GM10847 (cell line): Measurements from ENCODE around the gene SEMA3B.

Experiments used
- POLR2A ChIP-seq: IDR thresholded peaks from 2 replicates; pipeline ENCODE4 v1.6.1; 2011; ENCODE audit not compliant: insufficient read length; ENCODE audit errors: extremely low read depth

SEMA3B gene

DNA sequence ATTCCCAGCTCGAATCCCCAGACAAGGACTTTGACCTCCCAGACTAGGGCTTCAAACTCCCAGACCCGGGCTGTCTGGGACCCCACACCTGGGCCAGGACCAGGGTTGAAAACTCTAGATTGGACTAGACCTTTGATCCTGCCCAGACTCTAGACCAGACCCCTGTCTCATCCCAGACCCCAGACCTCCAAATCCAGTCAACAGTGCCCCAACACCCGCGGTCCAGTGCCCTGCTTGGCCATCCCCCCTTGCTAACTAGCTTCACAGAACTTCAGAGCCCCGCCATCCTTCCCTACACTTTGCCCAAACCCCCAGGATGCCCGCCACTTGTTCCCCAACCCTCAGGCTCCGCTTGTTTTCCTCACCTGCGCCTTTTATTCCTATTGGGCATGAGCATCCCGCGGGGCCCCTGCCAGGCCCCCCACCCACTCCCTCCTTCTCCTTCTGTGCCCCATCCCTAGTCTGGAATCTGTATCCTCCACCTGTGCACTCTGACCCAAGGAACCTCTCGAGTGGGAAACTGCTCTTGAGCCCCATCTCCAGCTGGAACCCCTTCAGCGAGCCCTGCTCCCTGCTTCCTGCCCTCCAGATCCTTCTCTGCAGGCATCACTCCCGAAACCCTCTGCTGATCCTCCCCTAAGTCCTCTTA lies 32.3 kb upstream of the SEMA3B start:
- TF ChIP-seq POLR2A = no peak

DNA sequence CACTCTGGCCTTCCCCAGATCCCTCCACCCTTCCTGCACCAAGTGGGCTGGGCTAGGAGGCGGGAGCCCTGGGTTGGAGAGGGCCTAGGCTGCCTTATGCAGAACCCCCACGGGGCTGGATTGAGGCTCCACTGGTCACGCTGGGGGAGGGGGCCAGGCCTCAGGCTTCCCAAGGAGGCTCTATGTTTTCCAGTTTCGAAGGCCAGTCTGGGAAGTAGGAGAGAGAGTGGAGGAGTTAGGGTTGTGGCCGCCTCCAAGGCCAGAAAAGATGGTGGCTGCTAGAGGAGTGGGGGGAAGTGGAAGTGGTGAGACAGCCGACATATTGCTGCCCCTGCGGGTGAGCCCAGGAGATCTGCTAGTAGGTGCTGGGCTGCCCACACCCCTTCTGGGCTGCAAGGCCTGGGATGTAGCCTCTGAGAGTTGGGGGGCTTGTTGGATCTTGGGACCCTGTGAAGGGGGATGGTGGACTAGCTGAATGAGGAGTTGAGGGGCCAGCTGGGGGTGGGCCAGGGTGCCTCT lies 31.8 kb upstream of the SEMA3B start:
- no peak for TF ChIP-seq POLR2A

DNA sequence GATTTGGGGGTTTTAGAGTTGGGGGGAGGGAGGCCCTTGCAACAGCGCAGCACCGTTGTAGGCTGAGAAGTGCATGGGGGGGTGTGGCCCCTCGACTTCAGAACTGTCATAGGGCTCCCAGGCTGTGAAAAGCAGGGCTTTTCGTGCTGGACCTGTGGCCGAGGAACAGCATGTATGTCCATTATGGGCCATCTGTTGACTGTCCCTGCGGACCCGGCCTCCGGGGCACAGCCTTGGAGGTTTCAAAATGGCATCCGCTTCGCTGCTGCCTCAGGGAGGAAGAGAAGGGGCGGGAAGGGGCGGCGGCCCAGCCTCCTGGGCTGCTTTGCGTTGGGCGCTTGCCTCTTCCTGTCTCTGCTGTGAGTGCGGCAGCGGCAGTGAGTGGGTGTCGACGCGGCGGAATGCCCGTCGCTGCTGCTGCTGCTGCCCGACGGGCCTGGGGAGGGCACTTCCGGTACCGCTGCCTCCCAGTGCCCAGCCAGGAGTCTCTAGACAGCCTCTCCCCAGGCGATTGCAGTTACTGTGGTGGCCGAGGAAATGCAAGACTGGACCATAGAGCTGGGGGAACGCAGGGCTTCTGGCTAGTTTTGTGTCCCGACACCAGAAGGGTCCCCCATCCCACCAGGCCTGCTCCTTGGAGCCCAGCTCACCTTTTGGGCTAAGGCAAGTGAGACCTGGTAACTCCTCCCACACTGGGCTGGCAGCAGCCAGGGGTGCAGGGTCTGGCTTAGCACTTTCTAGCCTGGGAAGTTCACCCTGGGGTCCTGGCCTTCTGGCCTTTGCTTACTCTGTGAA lies 31.0 kb upstream of the SEMA3B start:
- TF ChIP-seq POLR2A = peak; percentile 54

DNA sequence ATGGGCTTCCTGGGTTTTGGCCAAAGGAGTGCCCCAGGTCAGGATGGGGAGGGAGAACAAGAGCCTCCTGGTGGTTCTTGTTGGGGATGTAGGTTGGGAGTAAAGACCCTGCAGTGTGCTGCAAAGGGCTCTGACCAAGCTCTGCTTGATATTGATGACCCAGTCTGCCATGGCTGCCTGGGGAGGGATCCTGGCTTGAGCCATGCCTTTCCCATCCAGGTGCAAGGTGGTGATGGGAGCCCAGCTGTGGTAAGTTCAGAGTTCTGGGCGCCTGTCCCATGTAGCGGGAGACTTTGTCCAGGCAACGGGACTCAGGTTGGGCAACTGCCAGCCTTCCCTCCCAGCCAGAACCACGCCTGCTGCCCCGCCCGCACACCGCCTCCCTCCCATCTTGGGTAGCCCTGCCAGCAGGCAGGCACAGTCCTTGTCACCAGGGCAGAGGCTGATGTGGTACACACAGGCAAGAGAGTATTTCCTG lies 30.4 kb upstream of the SEMA3B start:
- no peak for TF ChIP-seq POLR2A

DNA sequence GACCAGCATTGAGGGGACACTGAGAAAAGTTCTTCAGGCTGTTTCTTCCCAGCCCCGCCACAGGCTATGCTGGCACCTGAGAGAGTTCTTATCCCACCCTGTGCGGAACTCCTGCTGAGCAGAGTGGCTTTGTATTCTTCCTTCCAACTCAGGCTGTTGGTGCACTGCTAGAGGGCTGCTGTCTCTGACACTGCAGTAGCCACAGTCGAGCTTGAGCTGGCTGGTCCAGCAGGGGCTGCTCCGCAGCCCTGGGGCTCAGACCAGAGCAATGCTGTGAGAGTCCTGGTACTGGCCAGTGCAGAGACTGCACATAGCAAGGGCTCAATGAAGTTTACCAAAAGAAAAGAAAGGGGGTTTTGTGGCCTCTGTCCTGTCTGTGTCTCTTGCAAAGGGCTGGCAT lies 29.3 kb upstream of the SEMA3B start:
- no peak for TF ChIP-seq POLR2A

DNA sequence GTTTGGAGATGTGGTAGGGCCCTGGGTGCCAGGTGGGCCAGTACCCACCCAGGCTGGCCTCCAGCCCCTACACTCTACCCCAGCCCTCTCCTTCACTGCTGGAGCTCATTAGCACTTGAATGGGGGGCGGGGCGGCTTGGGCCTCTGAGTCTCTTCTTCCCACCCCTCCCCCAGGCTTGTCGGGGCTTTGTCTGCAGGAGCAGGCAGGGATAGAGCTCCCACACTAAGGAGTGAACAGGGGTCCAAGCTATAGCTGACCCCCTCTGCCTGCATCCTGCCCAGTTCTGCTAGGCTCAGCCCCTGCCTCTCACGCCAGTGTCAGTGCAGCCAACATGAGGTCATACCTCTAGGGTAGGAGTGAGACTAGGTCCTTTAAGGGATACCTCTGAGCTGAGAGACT lies 27.8 kb upstream of the SEMA3B start:
- TF ChIP-seq POLR2A = no peak

DNA sequence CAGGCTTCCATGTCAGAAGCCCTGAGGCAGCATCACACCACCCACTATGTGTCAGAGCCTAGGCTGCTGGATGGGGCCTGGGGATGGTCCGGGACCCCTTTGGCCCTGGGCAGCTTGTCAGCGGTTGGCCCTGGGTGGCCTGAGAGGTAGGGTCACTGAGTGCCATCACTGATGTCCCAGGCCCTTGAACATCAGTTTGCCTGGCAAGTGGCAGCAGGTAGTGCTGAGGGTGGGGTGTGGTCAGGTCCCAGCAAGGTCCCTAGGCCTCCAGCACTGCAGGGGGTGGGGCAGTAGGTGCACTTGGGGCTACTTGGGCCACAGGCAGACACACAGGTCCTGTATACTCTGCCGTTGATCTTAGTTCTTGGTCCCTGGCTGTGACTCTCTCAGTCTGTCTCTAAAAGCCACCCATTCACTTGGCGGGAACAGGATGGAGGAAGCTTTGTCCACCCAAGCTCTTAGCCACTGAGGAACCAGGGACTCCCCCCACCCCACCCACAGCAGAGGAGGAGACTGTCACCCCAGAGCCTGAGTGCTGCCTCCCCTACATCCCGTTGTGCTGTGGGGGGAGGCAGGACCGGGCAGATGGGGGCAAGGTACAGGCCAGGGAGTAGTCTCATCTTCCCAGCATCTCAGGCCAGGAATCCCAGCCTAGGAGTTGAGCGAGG lies 27.1 kb upstream of the SEMA3B start:
- TF ChIP-seq POLR2A = no peak

DNA sequence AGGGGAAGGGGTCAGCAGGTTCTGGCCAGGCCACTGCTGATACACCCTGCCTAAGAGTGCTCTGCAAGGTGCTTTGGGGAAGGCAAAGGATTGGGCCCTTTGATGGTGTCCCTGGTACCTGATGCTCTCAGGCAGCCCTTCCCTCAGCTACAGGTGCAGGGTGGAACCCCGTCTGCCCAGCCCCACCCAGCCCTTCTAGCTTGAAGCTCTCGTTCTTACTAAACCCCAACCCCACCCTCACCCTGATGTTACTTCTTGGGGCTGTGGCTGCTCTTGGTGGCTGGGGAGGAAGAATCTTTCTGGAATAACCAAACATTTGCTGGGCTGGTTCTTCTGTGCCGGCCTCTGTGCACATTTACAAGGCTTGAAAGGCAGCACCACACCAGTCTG lies 26.6 kb upstream of the SEMA3B start:
- TF ChIP-seq POLR2A = no peak

DNA sequence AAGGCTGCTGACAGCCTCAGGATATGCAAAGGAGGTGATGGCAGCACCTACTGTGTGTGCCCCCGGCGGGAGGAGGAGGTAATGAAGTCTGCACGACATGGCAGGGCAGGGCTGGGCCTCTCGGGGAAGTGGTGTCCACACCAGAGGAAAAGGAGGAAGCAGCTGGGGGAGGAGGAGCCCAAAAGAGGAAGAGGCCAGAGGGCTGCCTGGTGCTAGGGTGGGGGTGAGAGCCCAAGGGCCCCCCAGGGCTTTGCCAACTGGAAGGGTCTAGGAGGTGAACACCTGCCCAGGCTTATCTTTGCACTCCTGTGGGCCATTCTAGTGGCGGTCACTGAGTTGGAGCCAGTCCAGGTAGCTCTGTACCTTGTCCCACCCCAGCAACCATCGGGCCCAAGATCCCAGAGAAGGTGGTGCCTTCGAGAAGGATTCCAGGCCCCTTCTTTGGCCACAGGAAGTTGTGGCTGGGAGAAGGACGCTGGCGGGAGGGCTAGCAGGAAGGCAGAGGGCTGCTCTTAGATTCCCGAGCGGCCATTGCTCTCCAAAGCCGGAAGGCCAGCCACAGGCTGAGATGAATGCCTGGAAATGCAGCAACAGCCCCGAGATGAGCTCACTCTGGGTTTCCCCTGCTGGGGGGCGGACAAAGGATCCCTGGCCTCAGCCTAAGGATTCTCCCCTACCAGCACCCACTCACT lies 25.9 kb upstream of the SEMA3B start:
- TF ChIP-seq POLR2A = no peak

DNA sequence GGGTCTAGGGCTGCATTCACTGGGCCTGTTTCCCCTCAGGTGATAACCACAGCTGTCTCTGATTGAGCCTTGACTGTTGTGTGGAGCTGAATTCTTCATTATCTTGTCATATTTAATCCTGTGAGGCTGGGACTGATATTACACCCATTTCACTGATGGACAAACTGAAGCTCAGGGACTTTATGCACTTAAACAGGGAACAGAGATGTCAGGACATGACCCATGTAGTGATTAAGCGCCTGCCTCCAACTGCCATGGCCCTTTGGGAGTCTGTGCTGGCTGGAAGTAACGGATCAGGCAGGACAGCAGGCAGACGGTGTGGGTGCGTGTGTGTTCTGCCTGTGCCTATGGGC lies 25.4 kb upstream of the SEMA3B start:
- TF ChIP-seq POLR2A = no peak

DNA sequence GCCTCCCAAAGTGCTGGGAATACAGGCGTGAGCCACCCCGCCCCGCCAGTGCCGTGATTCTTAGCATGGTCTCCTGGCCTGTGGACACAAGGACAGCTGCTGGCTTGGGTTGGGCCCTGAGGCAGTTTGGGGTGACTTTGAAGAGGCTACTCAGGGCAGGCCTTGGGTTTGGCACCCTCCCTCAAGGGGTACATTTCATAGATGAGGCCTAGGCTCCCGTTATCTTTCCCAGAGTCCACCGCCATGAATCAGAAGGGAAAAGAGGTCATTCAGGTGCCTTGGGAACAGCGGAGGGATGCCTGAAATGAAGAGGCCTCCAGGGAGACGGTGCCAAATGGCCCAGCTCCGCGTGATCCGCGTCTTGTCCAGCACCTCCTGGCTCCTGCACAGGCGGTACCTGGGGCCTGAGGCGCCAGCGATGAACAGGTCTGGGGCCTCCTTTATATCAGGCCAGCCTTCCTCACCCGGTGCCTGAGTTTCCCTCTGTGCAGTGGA lies 23.6 kb upstream of the SEMA3B start:
- TF ChIP-seq POLR2A = no peak

DNA sequence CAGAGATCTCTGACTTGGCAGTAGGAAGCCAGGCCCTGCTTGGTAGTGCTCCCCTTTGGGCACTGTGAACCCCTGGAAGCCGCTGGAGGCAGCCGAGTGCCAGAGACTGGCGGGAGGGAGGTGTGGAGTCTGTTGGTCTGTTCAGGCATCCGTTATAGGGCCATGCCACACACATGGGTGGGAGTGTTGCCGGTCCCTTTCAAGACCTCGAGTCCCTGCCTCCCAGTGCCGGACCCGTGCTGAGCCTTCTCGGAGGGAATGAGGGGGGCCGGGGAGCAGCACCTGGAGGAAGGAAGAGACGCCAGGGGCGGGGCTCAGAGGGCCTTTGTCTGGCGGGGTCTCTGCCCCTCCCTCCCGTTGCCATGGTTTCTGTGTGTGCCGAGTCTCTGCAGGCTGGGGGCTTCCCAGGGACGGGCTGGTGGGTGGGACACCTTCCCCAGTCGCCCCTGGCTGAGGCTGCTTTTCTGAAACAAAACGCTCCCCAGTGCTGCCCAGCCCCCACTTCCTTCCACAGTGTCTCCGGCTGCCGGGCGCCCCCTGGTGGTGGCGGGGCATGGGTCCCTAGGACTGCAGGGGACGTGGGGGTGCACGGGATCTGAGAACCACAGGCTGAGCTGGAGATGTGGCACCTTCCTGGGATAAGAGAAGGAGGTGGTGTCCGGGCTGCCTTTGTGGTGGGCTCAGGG lies 23.0 kb upstream of the SEMA3B start:
- no peak for TF ChIP-seq POLR2A

DNA sequence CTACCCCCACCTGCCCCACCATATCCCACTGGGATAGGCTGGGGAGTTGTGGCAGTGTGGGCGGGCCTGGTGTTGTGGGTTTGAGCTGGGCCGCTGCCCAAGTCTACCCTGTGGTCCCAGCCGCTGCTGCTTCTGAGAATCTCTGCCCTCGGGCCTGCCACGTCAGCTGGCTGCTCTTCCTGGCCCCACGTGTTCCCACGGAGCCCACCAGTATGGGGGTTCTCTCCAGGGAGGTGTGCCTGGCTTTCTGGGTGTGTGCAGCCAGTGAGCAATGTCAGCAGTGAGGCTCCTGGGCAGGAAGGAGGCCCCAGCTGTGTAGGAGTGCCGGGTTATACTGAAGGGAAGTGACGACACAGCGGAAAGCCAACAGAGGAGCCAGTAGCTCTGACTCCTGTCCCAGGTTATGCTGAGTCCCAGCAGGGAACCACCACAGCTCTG lies 22.4 kb upstream of the SEMA3B start:
- no peak for TF ChIP-seq POLR2A

DNA sequence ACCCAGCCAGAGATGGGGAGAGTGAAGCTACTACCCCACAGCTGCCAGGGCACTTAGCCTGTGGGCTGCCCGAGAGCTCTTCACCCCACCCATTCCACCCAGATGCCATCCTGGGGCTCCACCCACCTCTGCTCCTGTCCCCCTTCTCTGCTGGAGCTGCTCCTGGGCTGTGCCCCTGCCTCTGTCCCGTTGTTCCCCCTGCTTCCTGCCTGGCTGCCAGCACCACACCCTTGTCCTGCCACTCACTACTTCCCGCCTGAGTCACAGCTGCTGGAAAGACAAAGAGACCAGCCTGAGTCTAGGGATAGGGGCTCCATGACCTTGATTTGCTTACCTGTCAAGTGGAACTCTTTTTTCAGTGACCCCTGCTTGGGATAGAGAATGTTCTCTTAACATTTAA lies 20.6 kb upstream of the SEMA3B start:
- TF ChIP-seq POLR2A = no peak

DNA sequence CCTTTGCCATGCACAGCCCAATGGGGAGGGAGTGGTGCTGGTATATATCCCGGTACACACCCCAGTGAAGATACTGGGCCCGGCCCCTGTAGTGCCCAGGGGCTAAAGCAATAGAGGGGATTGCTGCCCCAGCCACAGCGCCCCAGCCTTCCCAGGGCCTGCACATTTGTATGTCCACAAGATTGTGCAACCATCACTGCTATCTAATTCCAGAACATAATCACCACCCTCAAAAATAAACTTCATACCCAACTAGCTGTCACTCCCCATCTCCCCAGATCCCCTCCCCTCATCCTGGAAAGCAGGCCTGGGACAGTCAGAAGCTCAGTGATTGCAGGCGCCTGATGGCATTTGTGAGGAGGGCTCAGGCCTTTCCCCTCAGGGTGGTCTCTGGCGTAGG lies 19.5 kb upstream of the SEMA3B start:
- TF ChIP-seq POLR2A = no peak
